GM18517 (cell line): ENCODE data around the gene PRCD.
A peak's percentile ranks its signal among the peaks of the same experiment; 100 is the strongest.
"Not testable (repeated sequence)": the region's sequence is repeated elsewhere in the genome, so short reads cannot be mapped to it uniquely, and the experiment has no call there.

ENCODE experiments used
- ATAC-seq: cut with Tn5 transposase; IDR thresholded peaks from one replicate; pipeline ENCODE4 v1.9.1; 2021; ENCODE audit warnings: mild to moderate bottlenecking, moderate library complexity; ENCODE audit not compliant: unreplicated experiment

Gene PRCD

DNA sequence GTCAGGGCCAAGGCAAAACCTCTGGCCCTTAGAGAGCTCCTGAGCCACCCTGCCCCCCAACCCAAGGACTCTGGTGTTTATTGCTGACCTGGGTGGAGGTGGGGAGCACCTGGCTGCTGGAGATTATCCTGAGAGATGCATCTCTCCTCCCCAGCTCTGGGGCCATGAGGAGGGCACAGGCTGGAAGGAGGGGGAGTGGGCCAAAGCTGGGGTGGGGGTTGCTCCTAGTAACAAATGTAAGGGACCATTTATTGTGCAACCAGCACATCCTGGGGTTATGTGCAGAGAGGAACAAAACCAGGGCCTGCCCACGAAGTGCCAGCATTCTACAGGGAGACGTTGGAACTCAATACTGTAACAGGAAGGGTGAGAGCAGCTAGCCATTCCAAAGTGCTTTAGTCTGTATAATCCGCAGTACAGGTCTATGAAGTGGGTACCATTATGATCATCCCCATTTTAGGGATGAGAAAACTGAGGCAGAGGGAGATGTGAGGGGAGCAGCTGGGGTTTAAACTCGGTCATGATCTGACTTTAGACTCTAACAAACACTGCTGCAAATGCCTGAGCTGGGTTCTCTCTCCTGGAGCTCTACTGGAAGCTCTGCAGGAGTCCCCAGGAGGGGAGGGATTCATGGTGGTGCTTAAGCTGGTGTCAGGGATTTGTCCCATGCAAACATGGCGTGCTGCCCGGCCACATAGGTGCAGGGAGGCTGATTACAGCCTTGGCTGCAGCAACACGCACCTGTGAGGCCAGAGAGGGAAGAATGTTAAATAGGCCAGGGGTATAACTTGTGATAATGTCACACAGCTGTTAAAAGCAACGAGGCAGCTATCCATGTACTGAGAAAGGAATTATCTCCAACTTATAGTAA, 37.3 kb upstream of the PRCD start:
- ATAC-seq, result no peak

DNA sequence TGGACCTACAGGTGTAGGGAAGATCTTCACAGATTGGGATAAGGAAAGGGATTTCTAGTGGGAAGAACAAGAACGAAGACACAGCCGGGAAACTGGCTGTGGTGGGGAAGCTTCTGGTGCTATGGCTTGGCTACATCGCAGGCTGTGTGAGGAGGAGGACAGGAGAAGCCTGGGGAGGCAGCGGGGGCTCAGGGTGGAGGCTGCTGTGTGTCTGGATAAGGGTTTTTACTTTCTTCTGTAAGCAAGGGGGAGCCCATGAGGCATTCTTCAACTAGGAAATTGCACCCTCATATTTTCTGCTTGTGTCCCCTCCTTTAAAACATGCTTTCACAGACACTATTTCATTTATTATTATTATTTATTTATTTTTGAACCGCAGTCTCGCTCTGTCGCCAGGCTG, 35.7 kb upstream of the PRCD start:
- no peak for ATAC-seq

DNA sequence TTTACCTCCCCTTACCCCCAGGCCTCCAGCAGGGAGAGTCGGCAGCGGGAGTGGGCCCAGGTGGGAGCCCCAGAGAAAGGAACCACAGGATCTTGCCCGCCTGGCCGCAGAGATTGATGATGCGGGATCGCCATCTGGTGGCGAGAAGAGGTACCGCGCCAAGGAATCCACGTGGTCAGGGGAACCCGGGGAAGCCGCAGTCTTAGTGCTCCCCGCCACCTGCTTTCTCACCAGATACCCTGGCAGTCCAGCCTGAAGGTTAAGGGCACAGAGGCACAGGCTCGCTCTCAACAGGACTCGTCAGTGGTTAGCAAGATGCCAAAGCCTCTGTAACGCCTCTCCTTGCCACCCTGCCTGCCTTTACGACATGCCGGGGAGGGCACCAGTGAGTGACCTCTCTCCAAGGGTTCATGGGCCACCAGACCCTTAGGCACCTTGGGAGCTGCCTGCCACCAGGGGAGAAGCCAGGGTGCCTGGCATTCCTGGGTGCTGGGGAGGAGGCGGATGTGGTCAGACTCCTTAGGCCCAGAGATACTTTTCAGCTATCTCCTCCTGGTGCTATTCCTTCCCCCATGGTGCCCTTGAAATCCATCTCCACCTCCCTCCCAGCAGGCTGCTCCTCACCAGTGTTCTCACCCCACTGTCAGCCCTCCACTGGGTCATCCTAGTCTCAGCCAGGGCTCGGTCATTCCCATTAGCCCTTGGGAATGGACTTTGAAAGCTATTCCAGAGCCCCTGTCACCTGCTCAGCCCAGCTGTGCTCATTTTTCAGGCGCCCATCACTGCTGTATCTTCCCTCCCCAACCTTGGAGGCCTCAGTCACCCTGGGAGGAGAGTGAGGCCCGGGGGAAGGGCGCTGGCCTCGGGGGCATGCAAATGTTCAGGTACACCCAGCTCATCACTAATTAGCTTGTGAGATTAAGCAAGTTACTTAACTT, 33.2 kb upstream of the PRCD start:
- peak; percentile 58 for ATAC-seq

DNA sequence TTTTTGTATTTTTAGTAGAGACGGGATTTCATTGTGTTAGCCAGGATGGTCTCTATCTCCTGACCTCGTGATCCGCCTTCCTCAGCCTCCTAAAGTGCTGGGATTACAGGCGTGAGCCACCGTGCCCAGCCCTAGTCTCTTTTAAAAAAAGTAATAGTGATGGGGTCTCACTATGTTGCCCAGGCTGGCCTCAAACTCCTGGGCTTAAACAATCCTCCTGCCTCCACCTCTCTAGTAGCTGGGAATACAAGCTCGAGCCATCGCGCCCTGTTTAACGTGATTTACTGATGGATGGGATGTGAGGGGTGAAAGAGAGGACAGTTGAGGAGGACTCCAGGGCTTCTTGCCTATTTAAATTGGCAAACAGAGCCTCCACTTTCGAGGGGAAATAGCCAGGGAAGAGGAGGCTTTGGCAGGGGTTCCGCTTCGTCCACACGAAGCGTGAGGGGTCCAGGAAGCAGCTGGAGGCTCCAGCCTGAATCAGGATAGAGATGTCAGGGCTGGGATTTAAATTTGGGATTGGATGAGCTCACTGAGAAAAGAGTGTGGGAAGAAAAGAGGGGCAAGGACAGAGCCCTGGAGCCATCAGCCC, 31.3 kb upstream of the PRCD start:
- not testable (repeated sequence) for ATAC-seq

DNA sequence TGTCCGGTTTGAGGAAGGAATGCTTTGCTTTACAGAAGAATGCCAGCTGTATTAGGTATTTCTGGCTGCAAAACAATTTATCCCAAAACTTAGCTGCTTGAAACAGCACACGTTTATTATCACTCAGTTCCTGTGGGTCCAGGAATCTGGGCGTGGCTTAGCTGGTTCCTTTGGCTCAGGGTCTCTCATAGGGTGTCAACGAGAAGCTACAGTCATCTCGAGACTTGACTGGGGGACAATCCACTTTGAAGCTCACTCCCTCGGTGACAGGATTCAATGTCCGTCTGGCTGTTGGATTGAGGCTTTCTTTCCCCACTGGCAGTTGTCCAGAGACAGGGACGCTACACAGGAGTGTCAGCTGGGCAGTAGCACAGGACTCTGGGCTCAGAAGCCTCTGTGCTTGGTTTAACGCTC, 29.0 kb upstream of the PRCD start:
- no peak for ATAC-seq

DNA sequence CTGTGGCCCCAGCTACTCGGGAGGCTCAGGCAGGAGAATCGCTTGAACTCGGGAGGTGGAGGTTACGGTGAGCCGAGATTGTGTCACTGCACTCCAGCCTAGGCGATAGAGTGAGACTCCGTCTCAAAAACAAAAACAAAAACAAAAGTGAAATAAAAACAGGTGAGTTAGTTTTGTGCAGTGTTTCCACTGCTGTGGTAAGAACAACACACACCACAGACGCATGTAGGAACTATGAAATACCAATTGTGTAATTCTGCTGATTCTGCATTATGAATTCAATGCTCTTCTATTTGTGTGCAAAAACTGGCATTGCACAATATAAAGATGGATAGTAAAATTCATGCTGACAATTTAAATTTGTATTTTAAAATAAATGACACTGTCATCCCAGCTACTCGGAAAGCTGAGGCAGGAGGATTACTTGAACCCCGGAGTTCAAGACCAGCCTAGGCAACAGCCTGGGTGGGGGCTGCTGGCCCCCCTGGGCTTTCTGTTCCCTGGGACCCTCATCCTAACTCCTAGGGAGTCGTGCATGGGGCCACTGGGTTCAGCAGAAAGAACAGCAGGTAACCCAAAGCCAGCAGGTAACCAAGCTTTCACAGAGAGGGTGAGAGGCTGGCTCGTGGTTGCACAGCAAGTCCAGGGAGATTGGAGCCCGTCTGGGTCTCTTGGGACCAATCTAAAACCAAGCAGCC, 28.0 kb upstream of the PRCD start:
- ATAC-seq, result no peak

DNA sequence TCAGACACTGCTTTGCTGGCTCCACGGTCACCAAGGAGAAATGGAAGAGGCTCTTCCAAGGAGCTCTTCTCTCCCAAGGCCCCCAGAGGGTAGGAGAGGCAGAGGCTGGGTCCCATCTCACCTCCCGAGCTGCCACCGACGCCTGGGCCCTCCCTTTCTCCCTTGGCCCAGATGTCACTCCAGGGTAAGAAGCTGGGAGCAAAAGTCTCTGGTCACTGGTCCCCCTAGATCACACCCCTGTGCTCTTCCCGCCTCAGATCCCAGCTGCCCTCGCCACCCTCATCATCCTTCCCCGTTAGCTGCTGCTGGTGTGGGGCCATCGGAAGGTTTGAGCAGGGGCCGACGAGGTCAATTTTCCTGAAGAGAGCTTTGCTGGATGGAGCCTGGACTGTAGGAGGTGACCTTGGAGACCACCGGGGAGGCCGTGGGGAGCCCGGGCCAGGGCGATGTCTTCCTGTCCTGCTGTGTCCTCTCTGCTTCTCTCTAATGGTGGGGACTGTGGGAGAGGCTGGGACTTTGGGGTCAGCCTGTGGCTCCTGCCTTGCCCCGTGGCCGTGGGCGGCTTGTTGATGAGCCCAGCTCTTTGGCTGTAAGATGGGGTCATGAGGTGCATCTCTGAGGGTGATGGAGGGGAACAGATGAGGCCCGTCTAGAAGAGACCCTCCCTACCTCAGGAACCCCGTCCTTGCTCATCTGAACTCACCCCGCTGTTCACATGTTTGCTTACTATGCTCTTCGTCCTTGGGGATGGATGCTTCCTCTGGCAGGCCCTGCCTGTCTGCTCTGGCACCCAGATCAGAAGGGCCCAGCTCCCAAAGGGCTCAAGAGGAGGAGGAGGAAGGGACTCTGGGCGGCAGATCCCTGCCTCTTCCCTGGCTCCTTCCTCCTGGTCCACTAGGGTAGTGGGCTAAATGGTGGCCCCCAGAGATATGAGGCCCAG, 27.2 kb upstream of the PRCD start:
- ATAC-seq, result no peak

DNA sequence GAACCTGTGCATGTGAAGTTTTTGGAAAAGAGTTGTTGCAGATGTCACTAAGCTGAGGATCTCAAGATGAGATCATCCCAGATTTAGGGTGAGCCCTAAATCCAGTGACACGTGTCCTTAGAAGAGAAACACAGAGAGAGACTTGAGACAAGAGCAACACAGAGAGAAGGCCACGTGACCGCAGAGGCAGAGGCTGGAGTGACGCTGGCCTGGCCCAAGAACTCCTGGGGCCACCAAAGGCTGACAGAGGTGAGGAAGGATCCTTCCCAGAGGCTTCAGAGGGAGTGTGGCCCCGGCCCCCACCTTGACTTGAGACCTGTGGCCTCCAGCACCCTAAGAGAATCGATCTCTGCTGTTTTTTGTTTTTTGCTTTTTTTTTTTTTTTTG, 26.5 kb upstream of the PRCD start:
- no peak for ATAC-seq

DNA sequence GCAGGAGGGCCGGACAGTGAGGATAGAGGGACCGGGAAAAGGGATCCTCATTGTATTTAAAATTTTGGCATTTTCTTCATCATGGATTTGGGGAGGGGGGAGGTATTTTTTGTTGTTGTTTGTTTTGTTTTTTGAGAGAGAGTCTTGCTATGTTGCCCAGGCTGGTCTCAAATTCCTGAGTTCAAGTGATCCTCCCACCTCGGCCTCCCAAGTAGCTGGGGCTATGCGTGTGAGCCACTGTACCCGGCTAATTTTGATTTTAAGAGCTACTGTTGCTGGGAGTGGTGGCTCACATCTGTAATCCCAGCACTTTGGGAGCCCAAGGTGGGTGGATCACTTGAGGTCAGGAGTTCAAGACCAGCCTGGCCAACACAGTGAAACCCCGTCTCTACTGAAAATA, 25.5 kb upstream of the PRCD start:
- not testable (repeated sequence) for ATAC-seq

DNA sequence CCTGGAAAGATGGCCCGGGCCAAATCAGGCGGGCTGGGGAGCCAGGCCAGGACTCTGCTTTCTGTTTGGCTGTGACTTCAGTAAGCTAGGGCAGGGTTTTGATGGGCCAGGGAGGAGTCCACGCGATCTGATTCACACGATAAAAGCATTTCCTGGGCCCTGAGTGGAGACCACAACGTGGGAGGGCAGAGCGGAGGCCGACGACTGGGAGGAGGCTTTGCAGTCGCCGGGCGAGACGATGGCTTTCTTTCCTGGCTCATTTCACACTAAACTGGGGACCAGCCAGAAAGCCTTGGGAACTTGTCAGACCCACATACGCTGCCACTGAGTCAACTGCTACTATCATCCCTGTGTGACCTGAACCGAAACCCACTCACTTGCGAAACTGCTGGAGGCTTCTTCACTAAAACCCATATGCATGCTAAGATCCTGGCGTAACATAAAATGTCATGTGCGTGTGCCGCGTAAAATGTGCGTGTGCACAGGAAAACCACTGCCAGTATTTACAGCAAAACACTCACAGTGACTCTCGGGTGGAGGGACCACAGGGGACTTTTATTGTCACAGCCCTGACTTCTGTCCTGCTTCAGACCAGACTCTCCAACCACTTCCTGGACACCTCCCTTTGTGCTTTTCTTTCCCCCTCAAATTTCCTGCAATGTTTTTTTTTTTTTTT, 24.4 kb upstream of the PRCD start:
- no peak for ATAC-seq

DNA sequence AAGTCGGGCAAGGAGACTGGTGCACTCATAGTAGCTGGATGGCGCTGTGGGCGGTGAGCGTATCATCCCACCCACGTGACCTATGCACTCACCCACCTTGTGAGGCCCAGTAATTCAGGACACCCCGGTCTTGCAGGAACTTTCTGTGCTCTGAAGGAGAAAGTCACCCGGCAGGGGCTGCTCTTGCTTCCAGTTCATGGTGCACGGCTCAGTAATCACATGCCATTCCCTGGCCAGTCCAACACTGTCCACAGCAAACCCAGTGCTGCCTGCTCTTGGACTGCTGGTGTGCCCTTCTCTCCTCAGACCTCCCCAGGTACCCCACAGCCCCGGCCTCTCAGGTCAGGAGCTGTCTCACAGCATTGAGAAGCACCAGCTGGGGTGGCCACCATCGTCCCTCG, 22.2 kb upstream of the PRCD start:
- ATAC-seq, result no peak

DNA sequence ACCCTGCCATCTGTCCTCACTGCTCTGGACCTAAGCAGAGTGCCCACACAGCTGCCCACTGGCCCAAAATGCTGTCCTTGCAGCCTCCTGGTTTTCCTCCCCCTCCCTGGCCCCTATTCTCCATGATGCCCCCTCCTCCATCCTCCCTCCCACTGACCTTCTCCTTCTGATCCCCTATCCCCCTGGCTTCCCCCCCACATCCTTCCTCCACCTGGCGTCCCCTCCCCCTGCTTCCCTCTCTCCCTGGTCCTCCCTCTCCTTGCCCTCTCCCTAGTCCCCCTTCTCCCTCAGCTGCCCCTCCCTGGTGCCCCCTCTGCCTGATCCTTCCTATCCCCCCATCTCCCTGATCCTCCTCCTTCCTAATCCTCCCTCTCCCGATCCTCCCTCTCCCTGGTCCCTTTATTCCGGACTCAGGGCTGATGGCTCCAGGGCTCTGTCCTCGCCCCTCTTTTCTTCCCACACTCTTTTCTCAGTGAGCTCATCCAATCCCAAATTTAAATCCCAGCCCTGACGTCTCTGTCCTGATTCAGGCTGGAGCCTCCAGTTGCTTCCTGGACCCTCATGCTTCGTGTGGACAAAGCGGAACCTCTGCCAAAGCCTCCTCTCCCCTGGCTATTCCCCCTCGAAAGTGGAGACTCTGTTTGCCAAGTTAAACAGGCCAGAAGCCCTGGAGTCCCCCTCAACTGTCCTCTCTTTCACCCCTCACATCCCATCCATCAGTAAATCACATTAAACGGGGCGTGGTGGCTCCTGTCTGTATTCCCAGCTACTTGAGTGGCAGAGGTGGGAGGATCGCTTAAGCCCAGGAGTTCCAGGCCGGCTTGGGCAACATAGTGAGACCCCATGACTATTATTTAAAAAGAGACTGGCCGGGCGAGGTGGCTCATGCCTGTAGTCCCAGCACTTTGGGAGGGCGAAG, 20.5 kb upstream of the PRCD start:
- ATAC-seq, result no peak

DNA sequence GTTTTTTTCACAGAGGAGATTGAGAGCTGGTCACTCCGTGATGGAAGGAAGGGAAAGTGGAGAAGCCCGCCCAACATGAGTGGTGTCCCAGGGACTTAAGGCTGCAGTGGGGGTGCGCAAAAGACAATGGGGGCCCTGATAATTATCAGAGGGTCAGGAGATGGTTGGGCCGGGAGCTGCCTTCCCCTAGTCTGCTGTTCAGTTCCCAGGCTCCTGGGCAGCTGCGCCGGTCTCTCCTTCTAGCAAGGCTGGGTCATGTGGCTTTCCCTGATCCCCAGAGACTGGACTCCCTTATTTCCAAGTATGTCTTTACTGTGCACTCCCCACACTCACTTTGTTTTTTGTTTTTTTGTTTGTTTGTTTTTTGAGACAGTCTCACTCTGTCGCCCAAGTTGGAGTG, 18.6 kb upstream of the PRCD start:
- no peak for ATAC-seq

DNA sequence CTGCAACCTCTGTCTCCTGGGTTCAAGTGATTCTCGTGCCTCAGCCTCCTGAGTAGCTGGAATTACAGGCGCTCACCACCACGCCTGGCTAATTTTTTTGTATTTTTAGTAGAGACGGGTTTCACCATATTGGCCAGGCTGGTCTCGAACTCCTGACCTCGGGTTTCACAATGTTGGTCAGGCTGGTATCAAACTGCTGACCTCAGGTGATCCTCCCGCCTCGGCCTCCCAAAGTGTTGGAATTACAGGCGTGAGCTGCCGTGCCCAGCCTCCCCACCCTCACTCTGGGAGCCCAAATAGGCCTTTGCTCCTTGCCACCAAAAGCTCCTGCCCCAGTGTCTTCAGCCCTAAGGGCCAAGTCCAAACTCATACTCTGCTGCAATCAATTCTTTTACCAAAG, 18.2 kb upstream of the PRCD start:
- not testable (repeated sequence) for ATAC-seq

DNA sequence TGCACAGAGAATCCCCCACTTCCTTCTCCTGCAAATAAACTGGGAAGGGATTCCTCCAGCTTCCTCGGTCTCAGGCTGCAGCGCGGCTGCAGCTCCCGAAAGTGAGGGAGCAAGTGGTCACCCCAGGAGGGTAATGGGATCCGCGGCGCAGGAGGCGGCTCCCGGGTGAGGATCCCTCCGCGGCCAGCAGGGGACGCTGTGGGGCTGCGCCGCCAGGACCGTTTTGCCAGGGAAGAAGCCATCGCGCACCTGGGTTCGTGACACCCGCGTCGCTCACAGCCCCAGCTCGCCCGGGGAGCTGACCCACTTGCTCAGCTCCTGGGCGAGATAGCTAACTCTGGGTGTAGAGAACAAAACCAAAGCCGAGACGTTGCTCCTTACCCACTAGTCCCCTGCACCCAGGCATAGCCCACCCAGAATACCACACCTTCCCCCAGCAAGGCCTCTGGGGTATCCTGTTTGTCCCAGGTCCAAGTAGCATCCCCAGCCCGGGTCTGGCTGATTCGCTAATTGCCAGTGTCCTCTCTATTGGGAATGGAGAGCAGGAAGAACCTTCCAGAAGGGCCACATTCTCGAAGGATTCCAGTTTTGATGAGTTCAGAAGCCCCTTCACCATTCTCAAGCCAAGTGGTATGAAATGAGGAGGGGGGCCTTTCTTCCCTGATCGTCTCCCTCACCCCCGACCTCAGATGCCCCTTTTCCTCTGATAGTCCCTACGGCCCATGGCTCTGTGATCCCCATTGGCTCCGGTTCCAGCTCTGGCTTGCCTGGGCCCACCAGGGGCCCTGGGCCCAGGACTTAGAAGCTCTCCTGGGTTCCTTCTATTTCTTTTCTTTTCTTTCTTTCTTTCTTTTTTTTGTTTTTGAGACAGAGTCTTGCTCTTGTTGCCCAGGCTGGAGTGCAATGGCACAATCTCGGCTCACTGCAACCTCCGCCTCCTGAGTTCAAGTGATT, 16.5 kb upstream of the PRCD start:
- no peak for ATAC-seq

DNA sequence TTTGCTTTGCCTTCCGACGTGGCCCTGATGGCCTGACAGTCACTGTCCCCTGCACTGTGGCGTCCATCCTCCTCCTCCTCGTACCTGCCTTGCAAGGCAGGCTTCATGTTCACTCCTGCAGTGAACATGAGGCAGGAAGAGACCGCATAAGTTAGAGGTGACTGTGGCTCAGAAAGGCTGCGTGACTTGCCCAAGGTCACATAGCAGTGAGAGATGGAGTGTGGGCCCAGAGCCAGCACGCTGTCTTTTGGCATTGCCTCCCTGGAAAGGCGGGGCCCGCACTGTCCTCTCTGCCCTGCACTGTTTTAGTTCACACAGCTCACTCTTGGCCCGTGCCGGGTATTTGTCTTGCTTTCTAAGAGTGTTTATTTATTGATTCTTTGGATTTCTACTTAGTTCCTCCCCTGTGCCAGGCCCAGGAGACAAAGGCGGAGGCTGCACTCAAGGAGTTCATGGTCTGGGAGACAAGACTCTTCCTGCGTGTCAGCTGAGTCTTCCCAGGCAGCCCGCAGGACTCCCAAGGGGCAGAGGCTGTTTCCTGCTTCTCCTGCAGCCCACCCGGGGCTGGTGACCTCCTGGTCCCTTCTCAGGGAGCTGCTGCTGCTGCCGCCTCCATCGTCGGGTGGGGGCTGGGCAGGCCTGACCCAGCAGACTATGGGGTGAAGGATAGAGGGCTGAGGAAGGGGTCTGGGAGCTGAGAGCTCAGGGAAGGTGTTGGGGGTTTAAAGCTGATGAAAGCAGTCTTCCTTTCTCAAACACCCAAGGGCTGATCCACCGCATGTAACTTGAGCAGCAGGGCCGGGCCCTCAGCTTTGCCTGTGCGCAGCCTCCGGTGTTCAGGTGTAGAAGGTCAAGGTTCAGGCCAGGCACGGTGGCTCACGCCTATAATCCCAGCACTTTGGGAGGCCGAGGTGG, 15.0 kb upstream of the PRCD start:
- no peak for ATAC-seq
